ENCODE measurements around the gene ARL11. TPM values are rescaled to one million over a fixed set of nuclear protein-coding genes. Genes with fewer than 3 reads are reported as not detected.

ARL11 gene
- polyA plus RNA-seq, 1 donor from 2014 or later: not detected

GRCh38 chr13:49670828-49671227, 42.5 kb downstream of the ARL11 start:
- H3K4me3 ChIP-seq (ENCODE audit: low read length): no peak overlapping the region
- no peaks in the 10 kb centered on the region for H3F3A ChIP-seq (ENCODE audit: insufficient read depth, low read length, poor library complexity, severe bottlenecking)
- H2AFZ ChIP-seq (ENCODE audit: low read depth, low read length): no peak overlapping the region
- no peaks in the 10 kb centered on the region for H3K27me3 ChIP-seq (ENCODE audit: insufficient read depth, low read depth, low read length)
- H4K20me1 ChIP-seq (ENCODE audit: insufficient read depth): no peaks in the 10 kb centered on the region
- H3K9me2 ChIP-seq (ENCODE audit: insufficient read depth, low read length): no peaks in the 10 kb centered on the region
- no peak overlapping the region for H3K4me2 ChIP-seq (ENCODE audit: low read length)
- H3K79me2 ChIP-seq (replicated peaks; ENCODE audit: insufficient read depth, low read length): no peaks in the 10 kb centered on the region
- H3K36me3 ChIP-seq (ENCODE audit: insufficient read depth, low read length): no peaks in the 10 kb centered on the region
- H3K27ac ChIP-seq (ENCODE audit: low read length): no peak overlapping the region
- TF ChIP-seq, protein P1, sequence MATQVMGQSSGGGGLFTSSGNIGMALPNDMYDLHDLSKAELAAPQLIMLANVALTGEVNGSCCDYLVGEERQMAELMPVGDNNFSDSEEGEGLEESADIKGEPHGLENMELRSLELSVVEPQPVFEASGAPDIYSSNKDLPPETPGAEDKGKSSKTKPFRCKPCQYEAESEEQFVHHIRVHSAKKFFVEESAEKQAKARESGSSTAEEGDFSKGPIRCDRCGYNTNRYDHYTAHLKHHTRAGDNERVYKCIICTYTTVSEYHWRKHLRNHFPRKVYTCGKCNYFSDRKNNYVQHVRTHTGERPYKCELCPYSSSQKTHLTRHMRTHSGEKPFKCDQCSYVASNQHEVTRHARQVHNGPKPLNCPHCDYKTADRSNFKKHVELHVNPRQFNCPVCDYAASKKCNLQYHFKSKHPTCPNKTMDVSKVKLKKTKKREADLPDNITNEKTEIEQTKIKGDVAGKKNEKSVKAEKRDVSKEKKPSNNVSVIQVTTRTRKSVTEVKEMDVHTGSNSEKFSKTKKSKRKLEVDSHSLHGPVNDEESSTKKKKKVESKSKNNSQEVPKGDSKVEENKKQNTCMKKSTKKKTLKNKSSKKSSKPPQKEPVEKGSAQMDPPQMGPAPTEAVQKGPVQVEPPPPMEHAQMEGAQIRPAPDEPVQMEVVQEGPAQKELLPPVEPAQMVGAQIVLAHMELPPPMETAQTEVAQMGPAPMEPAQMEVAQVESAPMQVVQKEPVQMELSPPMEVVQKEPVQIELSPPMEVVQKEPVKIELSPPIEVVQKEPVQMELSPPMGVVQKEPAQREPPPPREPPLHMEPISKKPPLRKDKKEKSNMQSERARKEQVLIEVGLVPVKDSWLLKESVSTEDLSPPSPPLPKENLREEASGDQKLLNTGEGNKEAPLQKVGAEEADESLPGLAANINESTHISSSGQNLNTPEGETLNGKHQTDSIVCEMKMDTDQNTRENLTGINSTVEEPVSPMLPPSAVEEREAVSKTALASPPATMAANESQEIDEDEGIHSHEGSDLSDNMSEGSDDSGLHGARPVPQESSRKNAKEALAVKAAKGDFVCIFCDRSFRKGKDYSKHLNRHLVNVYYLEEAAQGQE (IDR thresholded peaks at IDR 0.05; ENCODE audit: borderline replicate concordance): no peak
- TF ChIP-seq POLR2AphosphoS5 (IDR thresholded peaks at IDR 0.05) (no peak), MXI1 (conservative IDR thresholded peaks at IDR 0.05; ENCODE audit: poor library complexity, severe bottlenecking) (no peak), TAF1 (IDR thresholded peaks at IDR 0.05; ENCODE audit: low read depth) (no peak)
- no peaks in the 10 kb centered on the region for H3K9me3 ChIP-seq (ENCODE audit: low read length)
- H3K9ac ChIP-seq (ENCODE audit: low read length): no peak overlapping the region

DNA sequence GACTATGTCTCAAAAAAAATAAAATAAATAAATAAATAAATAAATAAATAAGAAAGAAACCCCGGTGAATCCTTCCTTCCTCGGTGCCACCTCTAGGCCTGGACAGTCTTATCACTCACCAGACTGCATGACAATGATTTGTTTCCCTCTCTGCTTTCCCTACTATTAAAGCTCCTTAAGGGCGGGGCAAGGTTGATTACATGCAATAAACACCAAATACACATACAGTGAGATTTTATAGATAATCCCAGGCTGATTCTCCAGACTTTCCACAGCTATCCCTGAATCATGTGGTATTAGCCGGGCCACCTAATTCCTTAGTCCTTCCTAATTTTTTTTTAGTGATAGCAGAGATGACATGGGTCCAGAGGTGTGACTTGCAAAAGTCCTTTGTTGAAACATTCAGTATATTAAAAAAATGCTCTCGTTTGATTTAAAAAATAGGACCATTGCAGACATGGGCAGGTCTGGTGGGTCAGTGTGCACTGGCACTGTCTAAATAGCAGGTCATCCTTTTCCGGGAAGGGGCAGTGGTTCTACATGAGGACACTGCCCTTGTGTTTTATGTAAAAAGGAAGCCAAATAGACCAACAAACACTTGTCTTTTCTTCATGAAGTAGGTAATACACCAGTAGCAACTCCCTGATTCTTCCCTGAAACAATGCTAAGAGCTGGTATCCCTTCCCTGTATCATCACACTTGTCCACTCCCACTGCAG, 48.4 kb downstream of the ARL11 start:
- no peak overlapping the region for H3K9ac ChIP-seq (ENCODE audit: low read length)
- H4K20me1 ChIP-seq (ENCODE audit: insufficient read depth): no peaks in the 10 kb centered on the region
- H3K4me3 ChIP-seq (ENCODE audit: low read length): no peak overlapping the region
- H3K4me2 ChIP-seq (ENCODE audit: low read length): no peak overlapping the region
- TF ChIP-seq EZH2 (IDR thresholded peaks at IDR 0.05; ENCODE audit: borderline replicate concordance, insufficient read depth, low read length, poor library complexity, severe bottlenecking) (no peak), SMC3 (conservative IDR thresholded peaks at IDR 0.05; ENCODE audit: poor library complexity) (no peak), POLR2AphosphoS5 (IDR thresholded peaks at IDR 0.05) (no peak), MXI1 (conservative IDR thresholded peaks at IDR 0.05; ENCODE audit: poor library complexity, severe bottlenecking) (no peak), CTCF (IDR thresholded peaks at IDR 0.05; ENCODE audit: poor library complexity, severe bottlenecking) (no peak), TAF1 (IDR thresholded peaks at IDR 0.05; ENCODE audit: low read depth) (no peak), RAD21 (conservative IDR thresholded peaks at IDR 0.05) (no peak), EP300 (conservative IDR thresholded peaks at IDR 0.05; ENCODE audit: poor library complexity, severe bottlenecking) (no peak)
- TF ChIP-seq, protein P1 (IDR thresholded peaks at IDR 0.05; ENCODE audit: borderline replicate concordance): no peak
- H3K9me3 ChIP-seq (ENCODE audit: low read length): no peaks in the 10 kb centered on the region
- no peaks in the 10 kb centered on the region for H3K9me2 ChIP-seq (ENCODE audit: insufficient read depth, low read length)
- no peaks in the 10 kb centered on the region for H3K27me3 ChIP-seq (ENCODE audit: insufficient read depth, low read depth, low read length)
- no peaks in the 10 kb centered on the region for H3K36me3 ChIP-seq (ENCODE audit: insufficient read depth, low read length)
- no peak overlapping the region for H3K27ac ChIP-seq (ENCODE audit: low read length)
- H3K79me2 ChIP-seq (replicated peaks; ENCODE audit: insufficient read depth, low read length): no peaks in the 10 kb centered on the region
- H3F3A ChIP-seq (ENCODE audit: insufficient read depth, low read length, poor library complexity, severe bottlenecking): no peaks in the 10 kb centered on the region
- H2AFZ ChIP-seq (ENCODE audit: low read depth, low read length): no peak overlapping the region

Data from neural cell (in vitro differentiated cells).